DOHH2 (cell line): ENCODE measurements around the gene SEC14L2.

Experiments used
- H3F3A ChIP-seq: fragments of 200-600 bp; sonication (generic), shearing (Covaris generic); 2 replicates; pipeline ENCODE4 v1.6.0; 2016; ENCODE audit warnings: antibody characterized with exemption, mild to moderate bottlenecking; ENCODE audit not compliant: control insufficient read depth, insufficient read depth
- H3K27ac ChIP-seq: fragments of 200-600 bp; sonication (generic); 2 replicates; pipeline ENCODE4 v1.5.1; 2014; ENCODE audit warnings: low read depth, mild to moderate bottlenecking, low read length, moderate library complexity
- H3K27me3 ChIP-seq: fragments of 200-600 bp; sonication (generic); 2 replicates; pipeline ENCODE4 v1.6.1; 2014; ENCODE audit warnings: mild to moderate bottlenecking, low read length, mixed read lengths; ENCODE audit not compliant: control insufficient read depth
- H3K36me3 ChIP-seq: fragments of 200-600 bp; sonication (generic); 2 replicates; pipeline ENCODE4 v1.6.1; 2014; ENCODE audit warnings: mild to moderate bottlenecking, low read length, moderate library complexity, mixed read lengths; ENCODE audit not compliant: control insufficient read depth
- H3K4me1 ChIP-seq: fragments of 200-600 bp; sonication (generic); 2 replicates; pipeline ENCODE4 v1.6.1; 2014; ENCODE audit warnings: mild to moderate bottlenecking, low read length, mixed read lengths; ENCODE audit not compliant: control insufficient read depth
- H3K4me2 ChIP-seq: fragments of 200-600 bp; sonication (generic); 2 replicates; pipeline ENCODE4 v1.6.0; 2014; ENCODE audit warnings: mild to moderate bottlenecking, low read length, moderate library complexity
- H3K4me3 ChIP-seq: fragments of 200-600 bp; sonication (generic); 2 replicates; pipeline ENCODE4 v1.5.1; 2014; ENCODE audit warnings: mild to moderate bottlenecking, low read length, mixed read lengths
- H3K79me2 ChIP-seq: fragments of 200-600 bp; sonication (generic); 2 replicates; pipeline ENCODE4 v1.6.1; 2014; ENCODE audit warnings: mild to moderate bottlenecking, low read length, mixed read lengths; ENCODE audit not compliant: control insufficient read depth
- H3K9me2 ChIP-seq: fragments of 200-600 bp; sonication (generic); replicated peaks from 2 replicates; pipeline ENCODE4 v1.6.1; 2014; ENCODE audit warnings: mild to moderate bottlenecking, low read length, mixed read lengths; ENCODE audit not compliant: control insufficient read depth
- H3K9me3 ChIP-seq: fragments of 200-600 bp; sonication (generic); 2 replicates; pipeline ENCODE4 v1.6.1; 2014; ENCODE audit warnings: antibody characterized with exemption, low read length, mixed read lengths; ENCODE audit not compliant: control insufficient read depth, insufficient read depth
- H4K20me1 ChIP-seq: fragments of 200-600 bp; sonication (generic); 2 replicates; pipeline ENCODE4 v1.6.0; 2014; ENCODE audit warnings: low read depth, mild to moderate bottlenecking, antibody characterized with exemption, low read length, moderate library complexity; ENCODE audit not compliant: control insufficient read depth, insufficient read depth
- CTCF ChIP-seq: fragments of 200-600 bp; sonication (generic); IDR thresholded peaks from one replicate; pipeline ENCODE4 v1.5.1; 2014; ENCODE audit warnings: antibody characterized with exemption, mild to moderate bottlenecking, low read depth, low read length; ENCODE audit not compliant: poor library complexity, severe bottlenecking
- EZH2phosphoT487 ChIP-seq: fragments of 200-600 bp; sonication (generic); IDR thresholded peaks from 2 replicates; pipeline ENCODE4 v1.6.1; 2017; ENCODE audit warnings: borderline replicate concordance, mild to moderate bottlenecking, antibody characterized with exemption, low read length, moderate library complexity, mixed read lengths

The SEC14L2 gene

GRCh38 chr22:30372915-30373314 is 23.9 kb upstream of the SEC14L2 start:
- no peak overlapping the region for H3K4me3 ChIP-seq
- TF ChIP-seq EZH2phosphoT487 (no peak), CTCF (no peak)
- no peaks in the 10 kb centered on the region for H3K9me2 ChIP-seq
- no peaks in the 10 kb centered on the region for H3K9me3 ChIP-seq
- no peaks in the 10 kb centered on the region for H3K27me3 ChIP-seq
- H3K27ac ChIP-seq: no peak overlapping the region
- no peaks in the 10 kb centered on the region for H3K36me3 ChIP-seq
- H3F3A ChIP-seq: no peaks in the 10 kb centered on the region
- H3K4me2 ChIP-seq: no peak overlapping the region
- no peaks in the 10 kb centered on the region for H4K20me1 ChIP-seq
- no peaks in the 10 kb centered on the region for H3K4me1 ChIP-seq
- H3K79me2 ChIP-seq: no peaks in the 10 kb centered on the region

- H3K4me1 ChIP-seq: no peaks in the 10 kb centered on the region
- H3K9me2 ChIP-seq: no peaks in the 10 kb centered on the region
- H3K27me3 ChIP-seq: no peaks in the 10 kb centered on the region
- no peaks in the 10 kb centered on the region for H3K9me3 ChIP-seq
- H3K27ac ChIP-seq: no peak overlapping the region
- H3K79me2 ChIP-seq: no peaks in the 10 kb centered on the region
- H3K4me3 ChIP-seq: no peak overlapping the region
- H3K4me2 ChIP-seq: no peak overlapping the region
- TF ChIP-seq CTCF (no peak), EZH2phosphoT487 (no peak)
- no peaks in the 10 kb centered on the region for H4K20me1 ChIP-seq
- H3K36me3 ChIP-seq: no peaks in the 10 kb centered on the region
- H3F3A ChIP-seq: no peaks in the 10 kb centered on the region
These were observed 23.2 kb upstream of the SEC14L2 start for GRCh38 chr22:30373331-30374325.

- Histone ChIP-seq H3K27ac (no peak overlapping the region), H3K9me2 (no peaks in the 10 kb centered on the region), H3K4me1 (no peaks in the 10 kb centered on the region), H3K4me2 (no peak overlapping the region), H3K4me3 (no peak overlapping the region), H3F3A (no peaks in the 10 kb centered on the region), H3K36me3 (no peaks in the 10 kb centered on the region), H3K9me3 (no peaks in the 10 kb centered on the region), H3K27me3 (no peaks in the 10 kb centered on the region), H3K79me2 (no peaks in the 10 kb centered on the region), H4K20me1 (no peaks in the 10 kb centered on the region)
- no peak for TF ChIP-seq CTCF
- TF ChIP-seq EZH2phosphoT487: no peak
These were observed 21.4 kb upstream of the SEC14L2 start for GRCh38 chr22:30375312-30375849.
